ENCODE measurements around the gene PAOX. TPM values are rescaled to one million over a fixed set of nuclear protein-coding genes. Genes with fewer than 3 reads are reported as not detected.
"Not testable (repeated sequence)": the region's sequence is repeated elsewhere in the genome, so short reads cannot be mapped to it uniquely, and the experiment has no call there.

The PAOX gene
- total RNA-seq, 1 experiment from 2014 or later, result not detected

GRCh38 chr10:133397938-133398337 is 18.9 kb downstream of the PAOX start:
- no peak for DNase-seq
- H3K27me3 ChIP-seq, result no peaks in the 10 kb centered on the region
- H3K4me3 ChIP-seq, result no peak overlapping the region
- peaks cover 3% of the 10 kb centered on the region; the same call in 1 of the 2 replicates for H3K36me3 ChIP-seq
- H3K9me3 ChIP-seq (replicated peaks), result no peaks in the 10 kb centered on the region
- no peaks in the 10 kb centered on the region for H3K4me1 ChIP-seq
- no peak overlapping the region for H3K27ac ChIP-seq

DNA sequence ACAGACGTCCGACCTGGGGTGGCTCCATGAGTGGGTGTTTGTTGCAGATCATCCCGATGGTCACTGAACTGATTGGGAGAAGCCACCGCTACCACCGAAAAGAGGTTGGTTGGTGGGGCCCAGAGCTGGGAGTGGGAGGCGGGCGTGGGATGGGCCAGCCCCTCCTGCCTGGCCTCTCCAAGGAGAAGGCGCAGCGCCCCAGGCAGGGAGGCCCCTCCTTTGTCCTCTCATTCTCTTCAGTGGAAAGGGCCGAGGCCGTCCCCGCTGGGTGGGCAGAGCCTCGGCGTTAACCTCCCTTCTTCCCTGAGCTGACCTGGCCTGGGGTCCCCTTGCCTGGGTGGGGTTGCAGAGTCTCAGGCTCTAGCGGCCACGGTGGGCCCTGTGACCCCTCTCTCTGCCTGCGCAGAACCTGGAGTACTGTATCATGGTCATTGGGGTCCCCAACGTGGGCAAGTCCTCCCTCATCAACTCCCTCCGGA is 20.1 kb downstream of the PAOX start:
- H3K4me1 ChIP-seq, result no peaks in the 10 kb centered on the region
- no peak for DNase-seq
- no peaks in the 10 kb centered on the region for H3K27me3 ChIP-seq
- H3K9me3 ChIP-seq (replicated peaks), result no peaks in the 10 kb centered on the region
- H3K36me3 ChIP-seq, result peaks cover 3% of the 10 kb centered on the region; the same call in 1 of the 2 replicates
- no peak overlapping the region for H3K27ac ChIP-seq
- no peak overlapping the region for H3K4me3 ChIP-seq

GRCh38 chr10:133400624-133401424 is 21.8 kb downstream of the PAOX start:
- Histone ChIP-seq H3K27me3 (no peaks in the 10 kb centered on the region), H3K4me1 (no peaks in the 10 kb centered on the region), H3K36me3 (peaks cover 4% of the 10 kb centered on the region), H3K9me3 (replicated peaks) (no peaks in the 10 kb centered on the region), H3K4me3 (no peak overlapping the region), H3K27ac (no peak overlapping the region)
- DNase-seq, result no peak

DNA sequence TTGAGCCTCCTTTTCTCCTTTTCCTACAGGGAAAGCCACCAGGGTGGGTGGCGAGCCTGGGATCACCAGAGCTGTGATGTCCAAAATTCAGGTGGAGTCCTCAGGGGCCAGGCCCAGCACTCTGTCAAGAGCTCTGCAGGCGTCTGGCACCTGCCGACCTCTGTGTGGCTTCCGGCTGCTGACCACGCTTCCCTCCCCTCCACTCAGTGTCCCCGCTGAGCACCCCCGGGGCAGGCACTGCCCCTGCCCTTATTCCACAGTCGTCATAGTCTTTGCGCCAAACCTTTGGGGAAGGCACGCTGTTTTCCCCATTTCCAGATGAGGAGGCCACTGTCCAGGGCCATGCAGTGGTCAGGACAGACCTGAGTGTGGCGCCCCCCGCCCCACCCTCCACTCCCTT is 22.4 kb downstream of the PAOX start:
- H3K27ac ChIP-seq, result no peak overlapping the region
- no peaks in the 10 kb centered on the region for H3K27me3 ChIP-seq
- no peaks in the 10 kb centered on the region for H3K9me3 ChIP-seq (replicated peaks)
- no peak for DNase-seq
- H3K4me3 ChIP-seq, result no peak overlapping the region
- peaks cover 4% of the 10 kb centered on the region for H3K36me3 ChIP-seq
- no peaks in the 10 kb centered on the region for H3K4me1 ChIP-seq

GRCh38 chr10:133401981-133402725 is 23.1 kb downstream of the PAOX start:
- no peak for DNase-seq
- Histone ChIP-seq H3K27me3 (no peaks in the 10 kb centered on the region), H3K4me3 (no peak overlapping the region), H3K36me3 (peaks cover 4% of the 10 kb centered on the region), H3K4me1 (no peaks in the 10 kb centered on the region), H3K9me3 (replicated peaks) (no peaks in the 10 kb centered on the region), H3K27ac (no peak overlapping the region)

GRCh38 chr10:133403359-133403758 is 24.3 kb downstream of the PAOX start:
- Histone ChIP-seq H3K27me3 (no peaks in the 10 kb centered on the region), H3K4me1 (no peaks in the 10 kb centered on the region), H3K27ac (no peak overlapping the region), H3K9me3 (replicated peaks) (no peaks in the 10 kb centered on the region), H3K36me3 (peaks cover 7% of the 10 kb centered on the region; the same call in 1 of the 2 replicates), H3K4me3 (no peak overlapping the region)
- no peak for DNase-seq

- Histone ChIP-seq H3K36me3 (peaks cover 7% of the 10 kb centered on the region; the same call in 1 of the 2 replicates), H3K4me3 (no peak overlapping the region), H3K4me1 (no peaks in the 10 kb centered on the region), H3K27me3 (no peaks in the 10 kb centered on the region), H3K9me3 (replicated peaks) (no peaks in the 10 kb centered on the region), H3K27ac (no peak overlapping the region)
- DNase-seq, result no peak
Observed at GRCh38 chr10:133403784-133404183, 24.7 kb downstream of the PAOX start.

GRCh38 chr10:133405272-133405671 is 26.2 kb downstream of the PAOX start:
- H3K27ac ChIP-seq, result no peak overlapping the region
- DNase-seq, result no peak
- H3K36me3 ChIP-seq, result peaks cover 18% of the 10 kb centered on the region; the same call in 1 of the 2 replicates

DNA sequence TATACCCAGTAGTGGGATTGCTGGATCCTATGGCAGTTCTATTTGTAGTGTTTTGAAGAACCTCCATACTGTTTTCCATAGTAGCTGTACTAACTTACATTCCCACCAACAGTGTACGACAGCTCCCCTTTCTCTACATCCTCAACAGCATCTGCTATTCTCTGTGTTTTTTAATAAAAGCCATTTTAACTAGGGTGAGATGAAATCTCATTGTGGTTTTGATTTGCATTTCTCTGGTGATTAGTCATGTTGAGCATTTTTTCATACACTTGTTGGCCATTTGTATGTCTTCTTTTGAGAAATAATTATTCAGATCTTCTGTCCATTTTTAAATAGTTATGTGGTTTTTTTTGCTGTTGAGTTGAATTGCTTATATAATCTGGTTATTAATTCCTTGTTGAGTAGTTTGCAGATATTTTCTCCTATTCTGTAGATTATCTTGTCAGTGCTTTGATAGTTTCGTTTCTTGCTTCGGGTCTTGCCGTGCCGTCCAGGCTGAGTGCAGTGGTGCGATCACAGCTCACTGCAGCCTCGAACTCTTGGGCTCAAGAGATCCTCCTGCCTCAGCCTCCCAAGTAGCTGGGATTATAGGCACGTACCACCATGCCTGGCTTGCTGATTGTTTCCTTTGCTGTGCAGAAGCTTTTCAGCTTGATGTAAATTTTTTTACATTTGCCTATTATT is 26.9 kb downstream of the PAOX start:
- Histone ChIP-seq H3K27ac (no peak overlapping the region), H3K4me3 (no peak overlapping the region), H3K9me3 (replicated peaks) (no peaks in the 10 kb centered on the region; the same call in 1 of the 2 replicates), H3K27me3 (no peaks in the 10 kb centered on the region), H3K36me3 (peaks cover 25% of the 10 kb centered on the region), H3K4me1 (no peaks in the 10 kb centered on the region)
- DNase-seq, result no peak

More at GRCh38 chr10:133405272-133405671, 26.2 kb downstream of the PAOX start:
- Histone ChIP-seq H3K27me3 (no peaks in the 10 kb centered on the region), H3K9me3 (replicated peaks) (no peaks in the 10 kb centered on the region), H3K4me1 (no peaks in the 10 kb centered on the region), H3K4me3 (no peak overlapping the region)

DNA sequence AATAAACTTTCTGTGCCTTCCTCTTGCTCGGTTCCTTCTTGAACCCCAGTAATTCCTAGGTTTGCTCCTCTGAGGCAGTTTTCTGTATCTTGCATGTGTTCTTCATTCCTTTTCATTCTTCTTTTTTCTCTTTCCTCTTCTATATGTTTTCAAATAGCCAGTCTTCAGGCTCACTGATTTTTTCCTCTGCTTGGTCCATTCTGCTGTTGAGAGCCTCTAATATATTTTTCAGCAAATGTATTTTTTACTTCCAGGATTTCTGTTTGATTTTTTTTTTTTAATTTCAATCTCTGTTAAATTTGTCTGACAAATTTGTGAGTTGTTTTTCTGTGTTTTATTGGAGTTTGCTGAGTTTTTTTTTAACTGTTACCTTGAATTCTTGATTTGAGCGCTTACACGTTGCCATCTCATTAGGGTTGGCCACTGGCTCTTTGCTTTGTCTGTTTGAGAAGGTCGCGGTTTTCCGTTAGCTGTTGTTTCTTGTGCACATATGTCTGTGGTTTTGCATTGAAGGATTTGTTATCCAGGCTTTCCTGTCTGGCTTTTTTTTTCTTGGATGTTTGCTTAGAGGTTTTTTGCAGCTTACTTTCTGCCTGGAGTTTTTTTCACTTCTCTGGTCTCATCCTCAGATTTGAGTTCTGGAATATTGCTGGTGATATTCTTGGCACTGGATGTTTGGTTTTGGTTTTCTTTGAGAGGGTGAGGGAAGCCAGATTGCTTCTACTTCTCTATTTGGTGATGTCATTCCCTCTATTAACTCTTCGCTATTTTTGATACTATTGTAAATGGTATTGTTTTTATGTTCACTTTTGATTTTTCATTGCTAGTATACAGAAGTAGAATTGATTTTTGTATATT is 32.7 kb downstream of the PAOX start:
- peaks cover 8% of the 10 kb centered on the region for H3K9me3 ChIP-seq (replicated peaks)
- H3K4me1 ChIP-seq, result no peaks in the 10 kb centered on the region
- H3K36me3 ChIP-seq, result peaks cover 48% of the 10 kb centered on the region
- no peaks in the 10 kb centered on the region for H3K27me3 ChIP-seq
- no peak overlapping the region for H3K27ac ChIP-seq
- no peak for DNase-seq
- H3K4me3 ChIP-seq, result no peak overlapping the region

DNA sequence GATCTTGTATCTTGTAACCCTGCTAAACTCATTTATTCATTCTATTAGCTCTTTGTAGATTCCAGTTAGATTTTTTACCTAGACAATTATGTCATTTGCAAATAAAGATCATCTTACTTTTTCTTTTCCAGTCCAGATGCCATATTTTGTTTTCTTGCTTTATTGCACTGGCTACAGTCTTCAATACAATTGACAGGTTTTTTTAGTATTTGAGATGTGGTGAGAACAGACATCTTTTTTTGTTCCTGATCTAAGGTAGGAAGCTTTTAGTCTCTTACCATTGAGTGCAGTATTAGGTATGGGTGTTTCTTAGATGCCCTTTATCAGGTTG is 33.3 kb downstream of the PAOX start:
- H3K36me3 ChIP-seq, result peaks cover 48% of the 10 kb centered on the region
- H3K27me3 ChIP-seq, result no peaks in the 10 kb centered on the region
- DNase-seq, result no peak
- H3K4me3 ChIP-seq, result no peak overlapping the region
- peaks cover 8% of the 10 kb centered on the region for H3K9me3 ChIP-seq (replicated peaks)
- no peak overlapping the region for H3K27ac ChIP-seq
- H3K4me1 ChIP-seq, result no peaks in the 10 kb centered on the region

- H3K9me3 ChIP-seq (replicated peaks); H3K4me1 ChIP-seq; H3K4me3 ChIP-seq; DNase-seq; H3K27me3 ChIP-seq; H3K27ac ChIP-seq: not testable (repeated sequence)
- peaks cover 38% of the 10 kb centered on the region for H3K36me3 ChIP-seq
Observed at GRCh38 chr10:133414401-133414800, 35.3 kb downstream of the PAOX start.

- peaks cover 8% of the 10 kb centered on the region for H3K9me3 ChIP-seq (replicated peaks)
- no peaks in the 10 kb centered on the region for H3K4me1 ChIP-seq
- H3K4me3 ChIP-seq, result no peak overlapping the region
- no peak overlapping the region for H3K27ac ChIP-seq
- no peak for DNase-seq
- H3K36me3 ChIP-seq, result peaks cover 27% of the 10 kb centered on the region
- H3K27me3 ChIP-seq, result no peaks in the 10 kb centered on the region
Observed at GRCh38 chr10:133415752-133416151, 36.7 kb downstream of the PAOX start.

DNA sequence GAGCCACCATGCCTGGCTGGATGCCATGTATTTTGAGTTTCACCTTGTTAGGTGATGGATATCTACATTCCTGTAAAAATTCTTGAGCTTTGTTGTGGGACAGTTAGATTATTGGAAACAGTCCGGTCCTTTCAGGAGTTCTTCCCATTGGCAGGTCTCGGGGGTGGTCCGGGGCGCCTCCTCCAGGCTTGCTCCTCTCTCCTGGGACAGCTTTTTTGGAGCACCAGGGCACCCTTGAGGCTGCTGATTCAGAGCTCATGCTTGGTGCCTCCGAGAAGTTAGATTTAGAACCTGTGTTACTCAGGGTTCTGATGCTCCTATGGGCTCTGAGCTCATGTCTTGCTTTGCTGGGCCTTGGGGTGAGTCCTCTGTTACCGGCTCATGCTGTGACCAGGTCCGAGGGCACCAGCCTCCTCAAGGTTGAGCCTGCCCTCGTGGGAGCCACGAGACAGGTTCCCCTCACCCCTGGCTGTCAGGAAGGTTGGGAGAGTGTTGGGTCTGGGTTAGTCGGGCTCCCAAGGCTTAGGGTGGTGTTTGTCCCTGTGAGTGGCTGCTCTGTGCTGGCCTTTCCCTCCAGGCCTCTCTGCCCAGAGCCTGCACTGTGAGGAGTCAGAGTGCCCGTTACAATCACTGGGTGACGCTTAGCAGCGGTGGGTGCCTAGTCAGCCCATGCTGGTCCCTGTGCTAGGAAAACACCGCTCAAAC is 39.4 kb downstream of the PAOX start:
- H3K9me3 ChIP-seq (replicated peaks), result no peaks in the 10 kb centered on the region
- H3K4me3 ChIP-seq, result no peak overlapping the region
- DNase-seq, result no peak
- no peaks in the 10 kb centered on the region for H3K27me3 ChIP-seq
- no peak overlapping the region for H3K27ac ChIP-seq
- H3K4me1 ChIP-seq, result no peaks in the 10 kb centered on the region
- peaks cover 8% of the 10 kb centered on the region; the same call in 1 of the 2 replicates for H3K36me3 ChIP-seq
